Activated CD4-positive, CD25-positive, alpha-beta regulatory T cell treated with anti-CD3 and anti-CD28 coated beads, Interleukin-2, amount 50 U/mL, for 72 hours (primary cell): Measurements from ENCODE around the gene VSIG8.
A peak's percentile ranks its signal among the peaks of the same experiment; 100 is the strongest.

Source experiments
- DNase-seq: peaks from one replicate; pipeline ENCODE4 v3.0.0; 2021

Gene VSIG8

DNA sequence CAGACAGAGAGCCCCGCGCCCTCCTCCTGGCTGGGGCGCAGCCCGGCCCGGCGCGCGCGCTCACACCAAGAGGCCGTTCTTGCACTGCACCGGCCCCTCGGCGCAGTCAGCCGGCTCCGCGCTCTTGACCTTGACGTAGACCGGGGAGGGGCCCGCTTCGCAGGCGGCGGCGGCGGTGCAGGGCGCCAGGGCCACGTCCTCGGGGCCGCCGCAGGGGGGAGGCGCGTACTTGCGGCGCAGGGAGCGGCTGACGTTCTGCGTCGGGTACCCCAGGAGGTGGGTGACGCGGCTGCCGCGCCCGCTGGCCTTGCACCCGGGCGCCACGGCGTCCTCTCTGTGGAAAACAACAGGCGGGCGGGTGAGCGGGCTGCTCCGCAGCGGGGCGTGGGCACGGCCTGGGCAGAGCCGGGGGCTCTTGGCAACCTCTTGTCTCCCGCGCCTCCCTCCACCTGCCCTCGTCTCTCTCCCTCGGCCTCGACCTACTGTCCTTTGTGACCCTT, 7.7 kb downstream of the VSIG8 start:
- DNase-seq: peak; percentile 78

DNA sequence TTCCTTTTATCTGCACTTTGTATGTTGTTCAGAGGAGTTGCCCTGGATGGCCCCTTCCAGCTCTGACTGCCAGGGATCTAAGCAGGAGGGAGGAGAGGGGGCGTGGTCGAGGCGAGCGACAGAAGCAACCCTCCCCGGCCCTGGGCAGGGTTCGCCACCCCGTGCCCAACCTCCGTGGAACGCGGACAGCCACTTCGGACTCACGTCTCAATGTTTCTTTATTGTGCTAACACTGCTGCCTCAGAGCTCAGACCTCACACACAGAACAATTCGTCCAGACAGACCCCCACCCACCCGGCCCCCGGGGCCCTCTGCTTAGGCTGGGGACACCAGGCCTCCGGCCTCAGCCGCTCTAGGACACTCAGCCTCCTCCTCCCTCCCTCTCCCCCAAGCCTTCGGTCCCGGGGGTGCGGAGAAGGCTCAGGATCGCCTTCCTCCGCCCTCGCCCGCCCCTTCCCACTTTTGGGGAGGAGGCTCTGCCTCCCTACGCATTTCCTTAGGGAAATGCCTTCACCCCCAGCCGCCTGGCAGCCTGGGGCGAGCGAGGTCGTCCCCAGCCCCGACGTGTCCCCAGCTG, 8.3 kb downstream of the VSIG8 start:
- peak; percentile 41 for DNase-seq

DNA sequence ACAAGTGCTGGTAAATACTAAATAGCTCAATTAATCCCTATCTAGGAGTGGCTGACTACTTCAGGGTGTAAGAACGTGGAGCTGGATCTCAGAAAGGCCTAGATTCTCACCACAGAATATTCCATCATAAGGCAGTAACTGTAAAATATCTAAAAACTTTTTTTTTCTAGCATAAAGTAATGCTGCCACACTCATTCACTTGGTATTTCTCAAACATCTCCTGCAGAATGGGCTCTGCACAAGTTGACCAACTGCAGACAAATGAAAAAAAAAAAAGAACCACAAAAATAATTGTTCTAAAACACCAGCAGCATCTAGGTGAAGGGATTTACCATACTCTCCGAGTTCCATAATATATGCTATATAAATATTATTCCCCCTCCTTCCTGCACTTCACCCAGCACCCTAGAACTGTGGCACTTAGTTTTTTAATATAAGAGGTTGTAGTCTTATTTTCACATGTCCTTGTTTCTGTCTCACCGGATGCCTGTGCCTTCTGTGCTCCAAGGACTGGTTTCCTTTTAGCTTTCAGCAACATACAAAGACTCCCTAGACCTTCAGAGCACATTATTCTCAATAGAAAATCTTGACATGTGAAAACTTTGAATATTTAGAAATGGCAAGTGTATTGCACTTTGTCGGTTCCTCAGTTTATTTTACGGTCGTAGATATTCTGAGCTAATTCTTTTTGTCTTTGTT, 8.9 kb downstream of the VSIG8 start:
- DNase-seq: no peak

DNA sequence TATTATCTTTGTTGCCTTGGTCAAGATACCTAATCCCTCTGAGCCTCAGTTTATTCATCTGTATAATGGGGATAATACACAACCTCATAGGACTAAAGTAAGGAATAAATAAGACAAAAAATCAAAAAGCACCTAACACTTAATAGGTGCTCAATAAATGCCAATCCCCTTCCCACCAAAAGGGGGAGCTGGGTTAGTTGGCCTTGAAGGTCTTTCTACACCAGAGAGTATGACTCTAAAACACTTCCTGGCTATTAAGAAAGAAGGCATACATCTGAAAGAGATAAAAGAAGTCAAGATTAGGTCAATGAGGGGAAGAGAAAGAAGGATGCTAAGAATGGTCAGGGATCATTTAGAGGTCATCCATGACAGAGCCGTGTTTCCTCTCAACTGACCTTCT, 11.1 kb downstream of the VSIG8 start:
- DNase-seq: no peak

GRCh38 chr1:159849626-159850366, 12.7 kb downstream of the VSIG8 start:
- no peak for DNase-seq

GRCh38 chr1:159848326-159848725, 14.1 kb downstream of the VSIG8 start:
- DNase-seq: no peak

- no peak for DNase-seq
Observed at GRCh38 chr1:159847231-159847630, 15.2 kb downstream of the VSIG8 start.

DNA sequence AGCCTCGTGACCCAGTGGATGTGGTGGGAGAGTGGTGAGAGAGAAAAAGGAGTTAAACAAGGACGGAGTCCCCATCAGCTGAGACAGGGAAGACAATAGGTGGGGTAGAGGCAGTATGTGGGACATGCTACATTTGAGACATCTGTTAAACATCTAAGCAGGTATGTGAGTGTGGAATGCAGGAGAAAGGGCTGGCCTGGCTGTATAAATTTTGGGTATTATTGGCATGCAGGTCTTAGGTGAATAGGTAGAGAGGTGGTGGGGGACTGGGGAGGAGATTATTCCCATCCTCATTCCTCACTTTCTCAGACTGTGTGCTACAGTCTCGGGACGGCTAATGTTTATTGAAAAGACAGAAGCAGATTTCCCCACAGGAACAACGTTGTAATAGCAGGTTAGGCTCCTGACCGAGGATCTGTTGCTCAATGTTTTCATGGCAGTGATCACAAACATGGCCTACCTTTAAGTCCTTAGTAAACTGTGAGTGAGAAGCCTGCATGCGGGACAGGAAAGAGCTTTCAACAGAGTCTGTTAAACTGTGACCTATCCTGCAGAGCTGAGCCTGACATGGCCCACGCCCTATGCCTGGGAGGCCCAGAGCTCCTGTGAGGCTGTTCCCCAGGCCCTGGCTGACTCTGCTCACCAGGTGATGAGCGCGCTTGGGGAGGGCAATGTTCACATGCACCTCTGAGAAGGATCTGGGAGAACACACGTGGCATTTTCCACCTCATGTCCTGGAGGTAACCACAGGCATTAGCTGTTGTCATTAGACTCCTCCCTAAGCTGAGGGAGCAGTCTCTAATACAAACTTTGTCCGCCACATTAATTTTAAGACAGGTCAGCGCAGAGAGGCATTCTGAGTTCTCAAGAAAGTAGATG, 16.5 kb downstream of the VSIG8 start:
- DNase-seq: no peak

DNA sequence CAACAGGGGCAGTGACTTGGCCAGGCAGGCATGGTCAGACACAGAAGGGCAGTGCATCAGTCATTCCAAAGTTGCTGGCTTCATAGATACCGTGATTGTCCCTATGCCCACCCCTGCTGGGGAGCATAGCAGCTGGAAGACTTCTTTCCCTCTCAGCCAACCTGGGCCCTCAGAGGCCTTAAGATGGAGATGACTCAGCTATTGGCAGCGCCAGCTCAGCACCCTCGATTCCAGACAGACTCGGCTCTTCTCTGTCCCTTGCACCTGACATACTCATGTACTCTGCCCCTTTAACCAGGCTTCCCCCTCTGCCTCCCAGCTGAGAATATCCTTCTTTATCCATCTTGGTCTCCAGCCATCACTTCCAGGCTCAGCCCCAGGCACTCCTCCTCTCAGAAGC, 19.0 kb downstream of the VSIG8 start:
- DNase-seq: no peak

GRCh38 chr1:159841749-159842148, 20.7 kb downstream of the VSIG8 start:
- no peak for DNase-seq

- DNase-seq: no peak
Observed at GRCh38 chr1:159839116-159839849, 23.2 kb downstream of the VSIG8 start.

DNA sequence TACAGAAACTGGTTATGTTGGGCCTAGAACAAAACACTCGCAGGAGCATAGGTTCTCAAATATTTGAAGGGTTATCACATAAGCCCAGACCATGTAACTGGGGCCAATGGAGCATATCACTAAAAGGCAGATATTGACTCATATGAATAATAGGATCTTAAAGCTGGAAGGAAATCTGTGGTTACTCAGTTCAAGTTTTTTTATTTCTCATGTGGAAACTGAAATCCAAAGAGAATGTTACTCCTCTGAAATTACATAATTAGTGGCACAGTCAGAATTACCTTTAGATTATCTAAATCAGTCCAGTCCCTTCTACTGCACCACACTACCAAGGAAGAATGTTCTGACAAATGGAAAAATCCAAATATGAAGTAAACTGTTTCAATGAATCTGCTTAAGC, 23.7 kb downstream of the VSIG8 start:
- DNase-seq: no peak

DNA sequence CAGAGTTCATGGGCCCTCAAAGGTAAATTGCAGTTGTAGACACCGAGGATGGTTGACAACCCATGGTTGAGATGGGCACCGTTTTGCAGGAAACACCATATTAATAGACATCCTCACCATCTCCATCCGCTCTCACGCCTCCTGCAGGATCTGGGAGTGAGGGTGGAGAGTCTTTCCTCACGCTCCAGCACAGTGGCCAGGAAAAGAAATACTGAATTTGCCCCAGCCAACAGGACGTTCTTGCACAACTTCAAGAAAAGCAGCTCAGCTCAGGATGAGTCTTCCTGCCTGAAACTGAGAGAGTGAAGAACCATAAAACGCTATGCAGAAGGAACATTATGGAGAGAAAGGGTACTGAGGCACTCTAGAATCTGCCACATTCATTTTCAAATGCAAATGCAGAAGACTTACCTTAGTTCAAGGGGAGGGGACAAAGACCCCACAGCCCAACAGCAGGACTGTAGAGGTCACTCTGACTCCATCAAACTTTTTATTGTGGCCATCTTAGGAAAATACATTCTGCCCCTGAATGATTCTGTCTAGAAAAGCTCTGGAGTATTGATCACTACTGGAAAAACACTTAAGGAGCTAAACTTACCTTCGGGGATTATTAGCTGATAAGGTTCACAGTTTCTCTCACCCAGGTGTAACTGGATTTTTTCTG, 26.5 kb downstream of the VSIG8 start:
- DNase-seq: no peak

DNA sequence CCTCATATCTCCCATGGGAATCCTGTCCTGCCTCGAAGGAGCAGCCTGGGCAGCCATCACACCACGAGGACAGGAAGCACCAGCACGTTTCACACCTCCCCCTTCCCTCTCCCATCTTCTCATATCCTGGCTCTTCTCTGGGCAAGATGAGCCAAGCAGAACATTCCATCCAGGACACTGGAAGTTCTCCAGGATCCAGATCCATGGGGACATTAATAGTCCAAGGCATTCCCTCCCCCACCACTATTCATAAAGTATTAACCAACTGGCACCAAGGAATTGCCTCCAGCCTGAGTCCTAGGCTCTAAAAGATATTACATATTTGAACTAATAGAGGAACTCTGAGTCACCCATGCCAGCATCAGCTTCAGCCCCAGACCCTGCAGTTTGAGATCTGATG, 27.1 kb downstream of the VSIG8 start:
- no peak for DNase-seq

DNA sequence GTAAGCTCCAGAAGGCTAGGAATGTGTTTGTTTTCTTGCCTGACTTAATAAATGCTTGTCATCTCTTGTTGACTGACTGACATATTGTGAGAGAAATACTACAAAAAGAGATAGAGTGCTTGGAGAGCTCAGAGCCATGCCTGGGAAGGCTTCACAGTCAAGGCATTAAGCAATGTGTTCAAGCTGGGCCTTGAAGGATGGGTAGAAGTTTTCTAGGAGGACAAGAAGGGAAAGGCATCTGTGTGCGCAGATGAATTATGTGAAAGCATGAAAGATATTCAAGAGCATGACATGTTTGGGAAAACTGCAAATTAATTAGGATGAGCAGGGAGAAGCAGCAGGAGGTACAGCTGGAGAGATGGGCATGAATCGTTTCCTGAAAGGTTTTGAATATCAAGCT, 30.1 kb downstream of the VSIG8 start:
- no peak for DNase-seq

DNA sequence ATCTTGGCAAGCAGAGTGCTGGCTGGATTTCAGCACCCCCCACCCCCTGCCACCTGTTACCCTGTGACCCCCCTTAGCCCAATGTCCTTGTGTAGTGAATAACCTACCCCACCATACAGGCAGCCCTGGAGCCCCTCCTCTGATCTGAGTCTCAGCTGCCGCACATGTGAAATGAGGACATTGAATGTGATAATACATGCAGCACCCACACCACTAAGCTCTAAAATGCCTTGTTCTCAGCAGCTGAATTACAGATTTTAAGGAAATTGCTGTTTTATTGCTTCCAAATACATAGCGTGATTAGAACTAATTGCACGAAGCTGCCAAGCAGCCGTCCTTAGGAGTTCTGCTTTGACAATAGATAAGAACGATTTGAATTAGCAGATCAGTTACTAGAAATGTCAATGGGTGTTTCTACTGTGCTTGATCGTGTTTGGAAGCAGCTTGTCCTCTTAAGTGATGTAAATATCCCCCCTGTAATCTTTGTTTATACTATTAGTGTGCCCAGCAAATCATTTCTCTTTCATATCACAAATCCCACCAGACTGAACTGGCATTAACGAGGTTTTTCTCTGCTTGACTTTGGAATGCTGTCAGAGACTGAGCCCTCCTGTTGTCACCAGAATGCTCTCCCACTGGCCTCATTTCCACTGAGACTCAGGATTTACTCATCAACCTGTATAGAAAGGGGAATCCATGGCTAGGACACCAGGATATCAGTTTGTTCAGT, 30.9 kb downstream of the VSIG8 start:
- DNase-seq: no peak

- DNase-seq: no peak
Observed at GRCh38 chr1:159830722-159831121, 31.7 kb downstream of the VSIG8 start.

GRCh38 chr1:159829822-159830465, 32.5 kb downstream of the VSIG8 start:
- DNase-seq: no peak

DNA sequence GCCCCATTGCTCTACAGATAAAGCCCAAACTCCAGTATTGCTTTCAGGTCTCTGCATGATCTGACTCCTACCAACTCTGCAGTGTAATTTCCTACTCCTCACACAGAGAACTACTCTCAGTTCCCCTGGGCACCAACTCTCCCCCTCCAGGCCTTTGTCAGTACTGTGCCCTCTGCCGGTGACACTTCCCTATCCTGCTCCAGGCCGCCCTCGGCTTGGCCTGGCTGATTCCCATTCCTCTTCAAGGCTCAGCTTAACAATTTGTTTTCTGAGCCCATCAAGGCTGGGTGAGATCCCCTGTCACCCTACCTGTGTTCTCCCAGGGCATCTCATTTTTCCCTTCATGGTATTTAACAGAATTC, 33.2 kb downstream of the VSIG8 start:
- DNase-seq: no peak

- DNase-seq: no peak
Observed at GRCh38 chr1:159828581-159829272, 33.7 kb downstream of the VSIG8 start.
